Cardiac septum (tissue), 1 donor: ENCODE measurements around the gene PCDHB7. TPM values are rescaled to one million over a fixed set of nuclear protein-coding genes. Genes with fewer than 3 reads are reported as not detected.
"Not testable (repeated sequence)": the region's sequence is repeated elsewhere in the genome, so short reads cannot be mapped to it uniquely, and the experiment has no call there.

Experiments used
- DNase-seq: peaks from one replicate; pipeline ENCODE4 v3.0.0-alpha.2; 2020; ENCODE audit warnings: low spot score
- intact Hi-C: fragments of 100-400 bp; cut with DNase I; formaldehyde crosslinking; loops from one replicate; pipeline ENCODE4 v1.14.0; 2022
- total RNA-seq: library from RNA; stranded (reverse); fragmentation: NEBNext Ultra II Directional; extraction: Animal tissue kit (Norgen Biotek cat#: 25700); gene quantifications from one replicate; pipeline ENCODE4 v1.2.1, GENCODE V29; 2021
- donor health status: DM: no; HTN: no; CAD: no.

The PCDHB7 gene
- total RNA-seq, 1 donor from 2014 or later = 0.67 TPM

DNA sequence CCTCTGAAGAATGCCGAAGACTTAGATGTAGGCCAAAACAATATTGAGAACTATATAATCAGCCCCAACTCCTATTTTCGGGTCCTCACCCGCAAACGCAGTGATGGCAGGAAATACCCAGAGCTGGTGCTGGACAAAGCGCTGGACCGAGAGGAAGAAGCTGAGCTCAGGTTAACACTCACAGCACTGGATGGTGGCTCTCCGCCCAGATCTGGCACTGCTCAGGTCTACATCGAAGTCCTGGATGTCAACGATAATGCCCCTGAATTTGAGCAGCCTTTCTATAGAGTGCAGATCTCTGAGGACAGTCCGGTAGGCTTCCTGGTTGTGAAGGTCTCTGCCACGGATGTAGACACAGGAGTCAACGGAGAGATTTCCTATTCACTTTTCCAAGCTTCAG lies 42.1 kb downstream of the PCDHB7 start:
- DNase-seq, intact Hi-C loops: not testable (repeated sequence)

DNA sequence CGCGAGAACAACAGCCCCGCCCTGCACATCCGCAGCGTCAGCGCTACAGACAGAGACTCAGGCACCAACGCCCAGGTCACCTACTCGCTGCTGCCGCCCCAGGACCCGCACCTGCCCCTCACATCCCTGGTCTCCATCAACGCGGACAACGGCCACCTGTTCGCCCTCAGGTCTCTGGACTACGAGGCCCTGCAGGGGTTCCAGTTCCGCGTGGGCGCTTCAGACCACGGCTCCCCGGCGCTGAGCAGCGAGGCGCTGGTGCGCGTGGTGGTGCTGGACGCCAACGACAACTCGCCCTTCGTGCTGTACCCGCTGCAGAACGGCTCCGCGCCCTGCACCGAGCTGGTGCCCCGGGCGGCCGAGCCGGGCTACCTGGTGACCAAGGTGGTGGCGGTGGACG lies 43.1 kb downstream of the PCDHB7 start:
- intact Hi-C loops, DNase-seq: not testable (repeated sequence)

DNA sequence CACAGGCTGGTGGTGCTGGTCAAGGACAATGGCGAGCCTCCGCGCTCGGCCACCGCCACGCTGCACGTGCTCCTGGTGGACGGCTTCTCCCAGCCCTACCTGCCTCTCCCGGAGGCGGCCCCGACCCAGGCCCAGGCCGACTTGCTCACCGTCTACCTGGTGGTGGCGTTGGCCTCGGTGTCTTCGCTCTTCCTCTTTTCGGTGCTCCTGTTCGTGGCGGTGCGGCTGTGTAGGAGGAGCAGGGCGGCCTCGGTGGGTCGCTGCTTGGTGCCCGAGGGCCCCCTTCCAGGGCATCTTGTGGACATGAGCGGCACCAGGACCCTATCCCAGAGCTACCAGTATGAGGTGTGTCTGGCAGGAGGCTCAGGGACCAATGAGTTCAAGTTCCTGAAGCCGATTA lies 43.6 kb downstream of the PCDHB7 start:
- intact Hi-C loops, DNase-seq: not testable (repeated sequence)

DNA sequence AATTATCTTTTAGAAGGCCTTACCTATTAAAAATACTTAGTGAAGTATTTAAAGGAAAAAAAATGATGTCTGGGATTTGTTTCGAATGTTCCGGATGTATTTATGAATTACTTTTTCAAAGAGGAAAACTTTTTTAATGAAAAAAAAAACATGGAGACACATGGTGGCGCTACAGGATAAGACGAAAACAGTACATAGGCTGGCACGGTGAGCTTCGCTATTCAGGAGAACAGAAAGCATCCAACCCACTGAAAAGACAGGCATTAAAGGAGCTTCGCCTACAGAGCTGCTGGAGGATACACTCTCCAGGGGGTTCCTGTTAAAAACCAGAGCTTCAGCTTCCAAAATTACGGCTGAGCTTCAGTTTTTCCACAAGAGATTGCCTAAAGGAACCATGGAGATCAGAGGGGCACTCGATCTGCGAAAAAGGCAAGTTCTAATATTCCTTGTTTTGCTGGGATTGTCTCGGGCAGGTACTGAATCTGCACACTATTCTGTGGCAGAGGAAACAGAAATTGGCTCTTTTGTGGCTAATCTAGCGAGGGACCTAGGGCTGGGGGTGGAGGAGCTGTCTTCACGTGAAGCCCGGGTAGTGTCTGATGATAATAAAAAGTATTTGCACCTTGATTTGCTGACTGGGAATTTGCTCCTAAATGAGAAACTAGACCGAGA lies 50.8 kb downstream of the PCDHB7 start, which contains the start of gene PCDHB14:
Gene PCDHB14, plus strand, starts transcription at position 232 of the 672 bp plus-strand sequence. Its CDS starts 163 bp downstream, at position 395.
- DNase-seq = no peak
- intact Hi-C loops = no loop called here

DNA sequence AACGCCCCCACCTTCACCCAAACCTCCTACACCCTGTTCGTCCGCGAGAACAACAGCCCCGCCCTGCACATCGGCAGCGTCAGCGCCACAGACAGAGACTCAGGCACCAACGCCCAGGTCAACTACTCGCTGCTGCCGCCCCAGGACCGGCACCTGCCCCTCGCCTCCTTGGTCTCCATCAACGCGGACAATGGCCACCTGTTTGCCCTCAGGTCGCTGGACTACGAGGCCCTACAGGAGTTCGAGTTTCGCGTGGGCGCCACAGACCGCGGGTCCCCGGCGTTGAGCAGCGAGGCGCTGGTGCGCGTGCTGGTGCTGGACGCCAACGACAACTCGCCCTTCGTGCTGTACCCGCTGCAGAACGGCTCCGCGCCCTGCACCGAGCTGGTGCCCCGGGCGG lies 52.4 kb downstream of the PCDHB7 start:
- DNase-seq, intact Hi-C loops: not testable (repeated sequence)

DNA sequence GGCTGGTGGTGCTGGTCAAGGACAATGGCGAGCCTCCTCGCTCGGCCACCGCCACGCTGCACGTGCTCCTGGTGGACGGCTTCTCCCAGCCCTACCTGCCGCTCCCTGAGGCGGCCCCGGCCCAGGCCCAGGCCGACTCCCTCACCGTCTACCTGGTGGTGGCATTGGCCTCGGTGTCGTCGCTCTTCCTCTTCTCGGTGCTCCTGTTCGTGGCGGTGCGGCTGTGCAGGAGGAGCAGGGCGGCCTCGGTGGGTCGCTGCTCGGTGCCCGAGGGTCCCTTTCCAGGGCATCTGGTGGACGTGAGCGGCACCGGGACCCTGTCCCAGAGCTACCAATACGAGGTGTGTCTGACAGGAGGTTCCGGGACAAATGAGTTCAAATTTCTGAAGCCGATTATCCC lies 53.0 kb downstream of the PCDHB7 start:
- intact Hi-C loops, DNase-seq: not testable (repeated sequence)

Other genes starting within 250 kb of the PCDHB7 start
- 0.19 TPM for gene PCDHAC1, start 246.3 kb upstream of the PCDHB7 start, total RNA-seq
- gene PCDHAC2, start 206.2 kb upstream of the PCDHB7 start, total RNA-seq = 0.67 TPM
- not detected for gene PCDHB1, start 121.3 kb upstream of the PCDHB7 start, total RNA-seq
- gene PCDHB2, start 78.0 kb upstream of the PCDHB7 start, total RNA-seq = 2.4 TPM
- 1.4 TPM for gene PCDHB3, start 72.2 kb upstream of the PCDHB7 start, total RNA-seq
- 1.3 TPM for gene PCDHB4, start 50.8 kb upstream of the PCDHB7 start, total RNA-seq
- gene PCDHB5, start 37.4 kb upstream of the PCDHB7 start, total RNA-seq = 3.2 TPM
- gene PCDHB6, start 22.6 kb upstream of the PCDHB7 start, total RNA-seq = 0.57 TPM
- 2.3 TPM for gene PCDHB8, start 5.1 kb downstream of the PCDHB7 start, total RNA-seq
- 2.2 TPM for gene PCDHB16, start 9.7 kb downstream of the PCDHB7 start, total RNA-seq
- gene PCDHB9, start 14.5 kb downstream of the PCDHB7 start, total RNA-seq = 1.3 TPM
- gene PCDHB10, start 19.7 kb downstream of the PCDHB7 start, total RNA-seq = 0.94 TPM
- 1.9 TPM for gene PCDHB11, start 27.0 kb downstream of the PCDHB7 start, total RNA-seq
- 1.1 TPM for gene PCDHB12, start 36.1 kb downstream of the PCDHB7 start, total RNA-seq
- 4.8 TPM for gene PCDHB13, start 41.3 kb downstream of the PCDHB7 start, total RNA-seq
- 4.4 TPM for gene PCDHB14, start 50.7 kb downstream of the PCDHB7 start, total RNA-seq
- gene PCDHB15, start 72.8 kb downstream of the PCDHB7 start, total RNA-seq = 9.9 TPM
- not detected for gene SLC25A2, start 131.4 kb downstream of the PCDHB7 start, total RNA-seq
- 116 TPM for gene TAF7, start 148.1 kb downstream of the PCDHB7 start, total RNA-seq
- 4.6 TPM for gene PCDHGA1, start 157.9 kb downstream of the PCDHB7 start, total RNA-seq
- gene PCDHGA2, start 166.1 kb downstream of the PCDHB7 start, total RNA-seq = 17.3 TPM
- 22.9 TPM for gene PCDHGA3, start 171.2 kb downstream of the PCDHB7 start, total RNA-seq
- 12.6 TPM for gene PCDHGB1, start 177.5 kb downstream of the PCDHB7 start, total RNA-seq
- gene PCDHGA4, start 182.4 kb downstream of the PCDHB7 start, total RNA-seq = 15.6 TPM
- gene PCDHGB2, start 187.3 kb downstream of the PCDHB7 start, total RNA-seq = 16.2 TPM
- gene PCDHGA5, start 191.5 kb downstream of the PCDHB7 start, total RNA-seq = 9.7 TPM
- gene PCDHGB3, start 197.6 kb downstream of the PCDHB7 start, total RNA-seq = 14.2 TPM
- 11.5 TPM for gene PCDHGA6, start 201.2 kb downstream of the PCDHB7 start, total RNA-seq
- 11.8 TPM for gene PCDHGA7, start 210.1 kb downstream of the PCDHB7 start, total RNA-seq
- 12.5 TPM for gene PCDHGB4, start 215.1 kb downstream of the PCDHB7 start, total RNA-seq
- 14.0 TPM for gene PCDHGA8, start 220.0 kb downstream of the PCDHB7 start, total RNA-seq
- gene PCDHGB5, start 225.3 kb downstream of the PCDHB7 start, total RNA-seq = 13.9 TPM
- 9.6 TPM for gene PCDHGA9, start 230.1 kb downstream of the PCDHB7 start, total RNA-seq
- gene PCDHGB6, start 235.4 kb downstream of the PCDHB7 start, total RNA-seq = 11.9 TPM
- gene PCDHGA10, start 240.3 kb downstream of the PCDHB7 start, total RNA-seq = 11.0 TPM
- 16.4 TPM for gene PCDHGB7, start 245.0 kb downstream of the PCDHB7 start, total RNA-seq
- gene PCDHGA11, start 248.4 kb downstream of the PCDHB7 start, total RNA-seq = 9.6 TPM